HG03108 (cell line): ENCODE results near the gene TEP1.
"Not testable (repeated sequence)": the region's sequence is repeated elsewhere in the genome, so short reads cannot be mapped to it uniquely, and the experiment has no call there.

Experiments
- ATAC-seq: cut with Tn5 transposase; IDR thresholded peaks from one replicate; pipeline ENCODE4 v1.9.1; 2021; ENCODE audit warnings: moderate library complexity; ENCODE audit not compliant: unreplicated experiment

Gene TEP1

DNA sequence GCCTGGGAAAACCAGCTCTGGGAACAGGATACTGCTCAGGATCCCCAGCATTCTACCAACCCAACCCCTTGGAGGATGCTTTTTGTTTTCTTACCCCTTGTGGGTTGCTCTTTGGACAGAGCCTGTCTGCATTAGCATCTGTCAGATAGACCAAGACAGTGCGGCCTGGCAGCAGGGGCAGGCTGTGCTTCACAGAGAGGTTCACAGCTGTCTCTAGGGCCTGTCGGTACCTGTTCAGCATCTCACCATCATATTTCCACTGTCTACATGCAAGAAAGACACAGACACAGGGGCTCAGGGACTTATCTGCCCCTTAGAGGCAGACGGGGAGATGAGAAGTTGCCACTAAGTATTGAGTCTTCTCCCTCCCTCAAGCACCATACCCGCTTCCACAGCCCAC lies 21.8 kb downstream of the TEP1 start:
- ATAC-seq = no peak

GRCh38 chr14:20388159-20388558 lies 25.1 kb downstream of the TEP1 start:
- no peak for ATAC-seq

DNA sequence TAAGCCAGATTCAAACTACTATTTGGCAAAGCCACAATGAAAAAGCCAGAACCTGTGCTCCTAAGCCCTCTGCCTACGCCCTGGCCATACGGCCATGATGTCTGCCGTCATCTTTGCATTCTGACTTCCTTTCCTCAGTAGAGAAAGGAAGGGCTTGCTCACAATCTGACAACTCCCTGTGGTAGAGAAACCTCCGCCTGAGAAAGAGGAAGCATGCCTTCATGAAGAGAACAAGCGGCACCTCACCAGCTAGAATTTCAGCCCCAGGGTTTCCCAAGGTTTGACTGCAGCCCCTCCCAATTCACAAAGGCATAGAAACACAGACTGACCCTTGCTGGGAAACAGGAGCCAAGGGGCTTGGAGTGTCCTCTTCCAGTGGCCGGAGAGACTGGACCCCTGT lies 25.7 kb downstream of the TEP1 start:
- ATAC-seq = no peak

GRCh38 chr14:20386276-20386855 lies 26.9 kb downstream of the TEP1 start:
- ATAC-seq = no peak

DNA sequence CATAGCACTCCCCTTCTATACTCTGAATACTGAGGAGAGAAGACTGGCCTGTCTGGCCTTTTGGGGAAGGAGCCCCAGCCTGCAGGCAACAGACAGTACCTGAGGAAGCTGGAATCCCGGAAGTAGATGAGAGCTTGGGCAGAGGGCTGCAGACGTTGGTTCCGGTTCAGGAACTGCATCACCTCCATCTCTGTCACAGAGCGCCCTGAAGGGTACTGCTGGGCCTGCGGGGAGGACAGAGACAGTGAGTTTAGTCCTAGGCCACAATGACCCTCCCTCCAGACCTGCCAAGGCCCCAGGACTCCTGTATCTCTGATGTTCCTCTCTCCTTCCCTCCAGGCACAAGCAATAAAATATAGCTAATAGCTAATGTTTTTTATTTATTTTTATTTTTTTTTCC lies 28.4 kb downstream of the TEP1 start:
- ATAC-seq = no peak

GRCh38 chr14:20384321-20384720 lies 29.0 kb downstream of the TEP1 start:
- no peak for ATAC-seq

- ATAC-seq = no peak
Measured at GRCh38 chr14:20383636-20384035, 29.7 kb downstream of the TEP1 start.

DNA sequence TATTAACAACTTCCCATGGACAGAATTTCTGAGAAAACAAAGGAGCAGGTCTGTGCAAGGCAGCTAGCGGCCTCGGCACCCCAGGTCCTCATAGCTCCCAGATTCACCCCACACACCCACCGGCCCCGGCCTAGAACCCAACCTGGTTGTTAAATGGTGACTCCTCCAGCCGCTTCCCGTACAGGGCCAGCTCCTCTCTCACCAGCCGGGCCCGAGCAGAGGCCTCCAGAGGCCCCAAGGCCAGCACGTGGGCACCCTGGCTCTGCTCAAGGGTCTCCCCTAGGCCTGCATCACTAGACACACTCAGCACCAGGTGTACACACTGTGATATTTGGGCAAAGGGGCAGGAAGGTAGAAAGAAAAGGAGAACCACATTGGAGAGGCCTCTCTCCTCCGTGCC lies 30.3 kb downstream of the TEP1 start:
- no peak for ATAC-seq

DNA sequence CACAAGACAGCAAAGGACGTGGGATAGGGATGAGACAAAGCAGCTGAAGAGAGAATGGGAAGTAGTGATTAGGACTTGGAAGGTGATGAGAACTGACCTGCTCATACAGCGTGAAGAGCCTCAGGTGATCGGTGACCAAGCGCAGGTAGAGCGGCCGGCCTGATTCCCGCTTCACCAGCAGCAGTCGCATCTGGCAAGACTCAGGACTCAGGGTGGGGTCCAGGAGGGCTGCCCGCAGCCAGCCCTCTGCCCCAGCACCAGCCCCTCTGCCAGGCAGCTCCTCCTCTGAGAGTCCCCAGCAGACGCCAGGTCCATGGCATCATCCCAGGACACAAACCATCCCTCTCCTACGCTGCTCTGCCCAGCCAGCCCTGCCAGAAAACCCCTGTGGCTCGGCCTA lies 30.8 kb downstream of the TEP1 start:
- ATAC-seq = no peak

DNA sequence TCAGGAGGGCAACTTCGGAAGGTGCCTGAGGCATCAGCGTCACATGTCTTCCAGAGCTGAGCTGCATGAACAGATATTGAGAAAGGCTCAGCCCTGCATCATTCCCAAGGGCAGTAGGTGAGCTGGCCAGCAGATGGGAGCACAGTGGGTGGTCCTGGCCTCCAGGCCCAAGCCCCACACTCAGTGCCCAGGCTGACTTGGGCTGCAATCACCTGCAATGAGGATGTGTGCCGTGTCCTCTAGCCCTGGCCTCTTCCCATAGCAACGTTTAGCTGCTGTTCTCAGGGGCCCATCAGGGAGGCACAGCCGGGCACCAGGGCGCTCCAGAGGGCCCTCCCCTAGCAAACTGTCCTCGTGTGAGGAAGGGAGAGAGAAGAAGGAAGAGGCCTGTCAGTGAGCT lies 32.0 kb downstream of the TEP1 start:
- no peak for ATAC-seq

GRCh38 chr14:20380681-20381080 lies 32.6 kb downstream of the TEP1 start:
- ATAC-seq = no peak

- ATAC-seq = no peak
Measured at GRCh38 chr14:20379743-20380142, 33.6 kb downstream of the TEP1 start.

GRCh38 chr14:20377171-20377570 lies 36.1 kb downstream of the TEP1 start:
- no peak for ATAC-seq

- no peak for ATAC-seq
Measured at GRCh38 chr14:20376071-20376588, 37.2 kb downstream of the TEP1 start.

GRCh38 chr14:20375471-20375870 lies 37.8 kb downstream of the TEP1 start:
- no peak for ATAC-seq

GRCh38 chr14:20372796-20373195 lies 40.5 kb downstream of the TEP1 start:
- no peak for ATAC-seq

- ATAC-seq = no peak
Measured at GRCh38 chr14:20365928-20366327, 47.4 kb downstream of the TEP1 start.

DNA sequence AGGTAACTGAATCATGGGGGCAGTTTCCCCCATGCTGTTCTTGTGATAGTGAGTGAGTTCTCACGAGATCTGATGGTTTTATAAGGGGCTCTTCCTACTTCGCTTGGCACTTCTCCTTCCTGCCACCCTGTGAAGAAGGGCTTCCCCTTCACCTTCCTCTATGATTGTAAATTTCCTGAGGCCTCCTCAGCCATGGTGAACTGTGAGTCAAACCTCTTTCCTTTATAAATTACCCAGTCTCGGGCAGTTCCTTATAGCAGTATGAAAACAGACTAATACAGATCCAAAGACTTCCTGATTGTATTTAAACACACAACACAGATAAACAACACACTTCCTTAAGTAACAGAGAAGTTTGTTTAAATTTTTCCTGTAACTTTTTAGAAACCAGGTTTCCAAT lies 54.8 kb downstream of the TEP1 start:
- ATAC-seq = not testable (repeated sequence)

GRCh38 chr14:20356422-20356821 lies 56.9 kb downstream of the TEP1 start:
- no peak for ATAC-seq

DNA sequence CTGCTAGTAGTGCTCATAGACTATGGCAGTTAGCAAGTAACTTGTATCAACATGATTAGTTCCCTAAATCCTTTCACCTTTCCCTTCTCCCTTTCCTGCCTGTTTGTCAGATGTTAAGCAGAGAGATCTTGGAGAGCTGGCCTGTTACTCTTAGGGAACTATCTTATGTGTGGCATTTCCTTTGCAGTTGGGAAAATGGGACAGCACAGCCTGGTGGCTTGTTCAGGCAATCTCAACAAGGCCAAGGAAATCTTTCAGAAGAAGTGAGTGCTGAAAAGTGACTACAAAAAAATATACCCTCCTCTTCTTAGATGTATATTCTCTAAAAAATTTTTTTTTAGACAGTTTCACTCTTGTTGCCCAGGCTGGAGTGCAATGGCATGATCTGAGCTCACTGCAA lies 62.4 kb downstream of the TEP1 start:
- ATAC-seq = no peak

DNA sequence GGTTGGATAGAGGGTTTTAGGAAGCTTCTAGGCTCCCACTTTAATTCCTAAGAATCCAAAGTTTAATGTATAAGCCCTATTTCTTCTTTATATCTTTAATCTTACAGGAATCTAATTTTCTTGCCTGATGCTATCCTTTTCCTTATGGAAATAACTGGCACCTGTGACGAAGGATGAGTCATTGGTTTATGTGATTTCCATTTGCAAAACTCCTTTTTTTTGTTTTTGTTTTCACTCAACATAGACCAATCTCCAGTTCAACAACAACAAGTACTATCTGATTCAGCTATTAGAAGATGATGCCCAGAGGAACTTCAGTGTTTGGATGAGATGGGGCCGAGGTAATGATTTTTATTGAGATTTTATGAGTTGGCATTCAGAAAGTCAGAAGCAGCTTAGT lies 63.0 kb downstream of the TEP1 start:
- ATAC-seq = no peak

DNA sequence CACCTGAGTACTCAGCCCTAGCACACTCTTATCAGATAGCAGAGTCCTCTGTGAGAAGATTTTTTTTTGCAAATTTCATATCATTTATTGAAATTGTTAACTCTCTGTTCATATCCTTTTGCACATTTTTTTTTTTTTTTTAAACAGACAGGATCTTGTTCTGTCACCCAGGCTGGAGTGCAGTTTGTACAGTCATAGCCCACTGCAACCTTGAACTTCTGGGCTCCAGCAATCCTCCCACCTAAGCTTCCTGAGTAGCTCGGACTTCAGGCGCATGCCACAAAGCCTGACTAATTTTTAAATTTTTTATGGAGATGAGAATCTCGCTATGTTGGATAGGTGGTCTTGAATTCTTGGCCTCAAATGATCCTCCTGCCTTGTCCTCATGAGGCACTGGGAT lies 65.6 kb downstream of the TEP1 start:
- ATAC-seq = no peak

GRCh38 chr14:20346713-20347112 lies 66.6 kb downstream of the TEP1 start:
- no peak for ATAC-seq
